ENCODE measurements around the gene OASL.

Gene OASL

DNA sequence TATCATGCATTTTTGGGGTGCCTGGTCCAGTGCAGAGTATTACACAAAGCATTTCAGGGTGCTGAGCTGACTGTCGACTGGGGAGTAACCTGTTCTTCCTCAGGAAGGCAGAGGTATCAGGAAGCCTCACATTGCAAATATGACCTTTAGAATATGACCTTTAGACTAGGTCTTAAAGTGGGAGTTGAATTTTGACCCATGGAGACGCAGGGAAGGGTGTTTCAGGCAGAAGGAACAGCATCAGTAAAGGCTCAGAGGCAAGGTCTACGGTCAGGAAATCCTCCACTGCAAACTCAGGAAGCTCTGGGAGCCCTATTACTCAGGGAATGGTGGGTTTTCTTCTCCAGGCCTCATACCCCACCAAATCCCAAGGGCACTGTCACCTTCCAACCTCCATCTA, 49.4 kb downstream of the OASL start:
- DNase-seq, result no peak

DNA sequence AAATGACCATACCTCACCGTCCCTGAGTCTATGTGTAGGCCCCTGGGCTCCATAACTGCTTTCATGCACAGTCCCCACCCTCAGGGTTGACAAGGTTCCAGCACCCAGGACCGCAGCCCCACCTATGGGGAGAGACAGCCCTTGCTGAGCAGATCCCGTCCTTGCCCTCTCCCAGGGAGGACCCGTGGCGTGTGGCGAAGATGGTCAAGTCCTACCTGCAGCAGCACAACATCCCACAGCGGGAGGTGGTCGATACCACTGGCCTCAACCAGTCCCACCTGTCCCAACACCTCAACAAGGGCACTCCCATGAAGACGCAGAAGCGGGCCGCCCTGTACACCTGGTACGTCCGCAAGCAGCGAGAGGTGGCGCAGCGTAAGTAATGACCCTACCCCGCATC, 50.4 kb downstream of the OASL start:
- no peak for DNase-seq

DNA sequence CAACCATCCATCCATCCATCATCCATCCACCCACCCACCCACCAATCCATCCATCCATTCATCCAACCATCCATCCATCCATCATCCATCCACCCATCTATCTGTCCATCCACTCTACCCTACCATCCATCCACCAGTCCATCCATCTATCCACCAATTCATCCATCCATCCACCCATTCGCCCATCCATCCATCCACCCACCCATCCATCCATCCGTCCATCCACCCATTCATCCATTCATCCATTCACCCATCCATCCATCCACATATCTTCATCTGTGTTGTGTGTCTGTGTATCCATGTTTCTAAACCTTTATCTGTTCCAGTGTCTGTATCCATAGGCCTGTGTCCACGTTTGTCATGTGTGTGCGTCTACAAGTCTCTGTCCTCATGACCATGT, 50.8 kb downstream of the OASL start:
- DNase-seq, result no peak

DNA sequence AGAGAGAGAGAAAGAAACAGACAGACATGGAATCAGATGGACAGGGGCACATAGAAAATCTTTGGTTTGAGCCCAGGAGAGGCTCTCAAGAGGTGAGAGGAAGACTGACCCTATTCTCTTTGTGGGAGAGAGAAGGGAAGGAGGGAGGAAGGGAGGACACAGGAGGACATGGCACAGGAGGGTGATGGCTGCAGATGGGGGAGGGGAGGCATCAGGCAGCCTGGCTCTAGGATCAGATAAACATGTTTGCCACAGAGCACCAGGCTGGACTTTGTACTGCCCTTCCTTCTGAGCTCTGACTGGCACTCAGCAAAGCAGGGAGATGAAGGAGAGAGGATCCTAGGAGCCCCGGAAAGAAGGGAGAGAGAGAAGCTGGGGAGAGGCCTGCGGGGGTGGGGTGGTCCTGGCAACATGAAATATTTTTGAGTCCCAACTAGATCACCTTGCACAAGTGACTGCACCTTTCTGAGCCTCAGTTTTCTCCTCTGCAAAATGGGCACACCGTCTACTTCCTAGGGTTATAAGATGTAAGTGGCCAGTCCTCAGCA, 54.6 kb downstream of the OASL start:
- no peak for DNase-seq

- no peak for DNase-seq
Measured at GRCh38 chr12:120983759-120984158, 55.3 kb downstream of the OASL start.

- no peak for DNase-seq
Measured at GRCh38 chr12:120982659-120983058, 56.4 kb downstream of the OASL start.

- DNase-seq, result no peak
Measured at GRCh38 chr12:120981407-120981941, 57.6 kb downstream of the OASL start.

DNA sequence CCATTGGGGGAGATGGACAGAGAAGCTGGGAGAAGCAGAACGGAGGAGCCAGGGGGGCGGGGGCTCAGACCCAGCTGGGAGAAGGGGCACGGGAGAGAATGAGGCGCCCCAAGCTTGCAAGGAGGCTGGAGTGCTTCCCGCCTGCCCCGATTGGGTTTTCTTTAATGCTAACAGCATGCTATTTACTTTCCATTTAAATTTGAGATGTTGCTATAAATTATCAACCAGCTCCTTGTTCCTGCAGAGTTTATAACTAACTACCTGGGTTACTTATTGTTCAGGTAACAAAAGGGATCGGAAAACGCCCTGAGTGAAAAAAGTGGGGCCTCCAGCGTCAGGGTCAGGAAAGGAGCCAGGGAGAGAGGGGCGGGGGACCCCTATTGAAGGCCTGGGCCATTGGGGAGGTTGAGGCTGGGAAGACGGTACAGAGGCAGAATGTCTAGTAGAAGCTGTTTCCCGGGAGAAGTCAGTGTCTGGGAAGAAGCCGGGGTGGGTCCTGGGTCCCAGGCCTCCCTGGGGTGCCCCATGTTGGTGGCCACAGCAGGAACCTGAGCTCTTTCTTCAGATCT, 58.2 kb downstream of the OASL start:
- DNase-seq, result no peak

GRCh38 chr12:120979862-120980696, 59.0 kb downstream of the OASL start:
- DNase-seq, result no peak

- no peak for DNase-seq
Measured at GRCh38 chr12:120979220-120979861, 59.7 kb downstream of the OASL start.

- no peak for DNase-seq
Measured at GRCh38 chr12:120978296-120979219, 60.5 kb downstream of the OASL start, which contains the start of gene HNF1A. Gene HNF1A (plus strand): TSS chr12:120978543. CDS start chr12:120978769, 226 bp downstream.

DNA sequence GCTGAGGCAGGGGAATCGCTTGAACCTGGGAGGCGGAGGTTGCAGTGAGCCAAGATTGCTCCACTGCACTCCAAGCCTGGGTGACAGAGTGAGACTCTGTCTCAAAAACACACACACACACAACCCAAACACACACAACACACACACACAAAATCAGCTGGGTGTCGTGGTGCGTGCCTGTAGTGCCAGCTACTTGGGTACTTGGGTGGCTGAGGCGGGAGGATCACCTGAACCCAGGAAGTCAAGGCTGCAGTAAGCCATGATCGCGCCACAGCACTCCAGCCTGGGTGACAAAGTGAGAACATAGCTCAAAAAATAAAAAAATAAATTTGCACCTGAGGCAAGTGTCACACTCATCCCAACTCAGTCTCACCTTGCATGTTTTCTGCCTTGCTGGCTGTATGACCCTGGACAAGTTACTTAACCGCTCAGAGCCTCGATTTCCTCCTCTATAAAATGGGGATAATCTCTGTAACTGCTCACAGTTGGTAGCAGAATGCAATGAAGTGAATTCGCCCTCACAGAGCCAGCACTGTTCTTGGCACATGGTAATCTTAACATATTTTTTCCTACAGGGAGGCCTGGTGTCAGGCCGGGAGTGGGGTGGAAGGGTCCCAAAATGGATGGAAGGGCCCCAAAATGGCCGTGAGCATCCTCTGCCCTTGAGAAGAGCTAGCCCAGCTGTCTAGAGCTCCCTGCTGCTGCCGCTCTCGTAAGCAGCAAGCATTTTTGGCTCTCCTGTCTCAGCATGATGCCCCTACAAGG, 61.3 kb downstream of the OASL start:
- DNase-seq, result no peak

DNA sequence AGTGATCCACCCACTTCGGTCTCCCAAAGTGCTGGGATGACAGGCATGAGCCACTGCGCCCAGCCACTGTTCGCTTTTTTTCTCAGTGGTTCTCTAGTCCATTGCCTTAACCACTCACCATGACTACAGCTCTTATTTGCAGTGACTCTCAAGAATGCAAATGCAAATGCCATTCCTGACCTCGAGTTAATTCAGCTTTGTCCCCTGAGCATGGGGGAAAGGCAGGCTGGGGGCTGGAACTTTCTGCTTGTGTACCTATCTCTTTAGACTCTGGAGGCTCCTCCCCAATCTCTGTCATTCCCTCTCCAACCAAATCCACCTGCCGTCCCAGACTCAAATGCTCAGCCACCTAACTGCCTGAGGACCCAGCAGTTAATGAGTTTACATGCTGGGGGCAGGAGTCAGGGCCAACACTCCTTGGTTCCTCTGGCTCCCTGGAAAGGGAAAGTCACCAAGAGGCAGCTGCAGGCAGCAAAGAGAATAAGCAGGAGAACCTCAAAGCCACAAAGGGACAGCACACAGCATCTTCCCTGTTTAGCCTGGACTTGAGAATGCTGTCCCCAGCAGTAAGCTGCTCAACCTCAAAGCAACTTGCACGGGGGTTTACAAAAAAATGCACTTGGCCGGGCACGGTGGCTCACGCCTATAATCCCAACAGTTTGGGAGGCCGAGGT, 66.0 kb downstream of the OASL start:
- no peak for DNase-seq

- DNase-seq, result no peak
Measured at GRCh38 chr12:120971299-120972180, 67.5 kb downstream of the OASL start.

- DNase-seq, result no peak
Measured at GRCh38 chr12:120970310-120970709, 68.7 kb downstream of the OASL start.
